H9 (cell line): Measurements from ENCODE around the gene CA11. TPM values are rescaled to one million over a fixed set of nuclear protein-coding genes. Genes with fewer than 3 reads are reported as not detected.
A peak's percentile ranks its signal among the peaks of the same experiment; 100 is the strongest.
"Not testable (repeated sequence)": the region's sequence is repeated elsewhere in the genome, so short reads cannot be mapped to it uniquely, and the experiment has no call there.

Experiments used
- DNase-seq: peaks from one replicate; pipeline ENCODE4 v3.0.0-alpha.2; 2017
- H2AFZ ChIP-seq: one replicate; pipeline ENCODE4 v1.6.1; 2013; ENCODE audit warnings: mild to moderate bottlenecking, low read length, control low read depth, moderate library complexity
- H2AK5ac ChIP-seq: 2 replicates; pipeline ENCODE4 v1.6.1; 2013; ENCODE audit warnings: low read length, control low read depth, mixed read lengths; ENCODE audit not compliant: insufficient read length
- H2BK120ac ChIP-seq: one replicate; pipeline ENCODE4 v1.6.1; 2013; ENCODE audit warnings: low read depth, mild to moderate bottlenecking, low read length, control low read depth, inconsistent platforms; ENCODE audit not compliant: poor library complexity, severe bottlenecking
- H2BK12ac ChIP-seq: 2 replicates; pipeline ENCODE4 v1.6.1; 2013; ENCODE audit warnings: low read length, control low read depth, mixed read lengths, low read depth; ENCODE audit not compliant: insufficient read length
- H2BK15ac ChIP-seq: 2 replicates; pipeline ENCODE4 v1.6.1; 2013; ENCODE audit warnings: low read depth, low read length, control low read depth
- H2BK20ac ChIP-seq: one replicate; pipeline ENCODE4 v1.6.1; 2013; ENCODE audit warnings: low read depth, mild to moderate bottlenecking, low read length, control low read depth, inconsistent platforms; ENCODE audit not compliant: poor library complexity, severe bottlenecking
- H2BK5ac ChIP-seq: 2 replicates; pipeline ENCODE4 v1.6.1; 2013; ENCODE audit warnings: low read length, control low read depth, mixed read lengths; ENCODE audit not compliant: insufficient read length
- H3K14ac ChIP-seq: 2 replicates; pipeline ENCODE4 v1.6.1; 2013; ENCODE audit warnings: low read length, control low read depth; ENCODE audit not compliant: insufficient read depth
- H3K18ac ChIP-seq: 2 replicates; pipeline ENCODE4 v1.6.1; 2013; ENCODE audit warnings: low read depth, mild to moderate bottlenecking, mixed read lengths, low read length, control low read depth; ENCODE audit not compliant: insufficient read length
- H3K23ac ChIP-seq: 2 replicates; pipeline ENCODE4 v1.6.1; 2013; ENCODE audit warnings: low read length, control low read depth, mixed read lengths, low read depth; ENCODE audit not compliant: insufficient read length
- H3K23me2 ChIP-seq: 2 replicates; pipeline ENCODE4 v1.6.1; 2013; ENCODE audit warnings: low read depth, mild to moderate bottlenecking, mixed read lengths, low read length, control low read depth; ENCODE audit not compliant: insufficient read length, poor library complexity, severe bottlenecking
- H3K27ac ChIP-seq: 2 replicates; pipeline ENCODE4 v1.5.1; 2013; ENCODE audit warnings: low read length, control low read depth, mixed read lengths, low read depth; ENCODE audit not compliant: insufficient read length
- H3K27me3 ChIP-seq: 2 replicates; pipeline ENCODE4 v1.6.1; 2013; ENCODE audit warnings: low read length, control low read depth, inconsistent platforms; ENCODE audit not compliant: insufficient read depth
- H3K4ac ChIP-seq: 2 replicates; pipeline ENCODE4 v1.6.1; 2013; ENCODE audit warnings: low read depth, mild to moderate bottlenecking, control low read depth, inconsistent platforms, low read length, moderate library complexity
- H3K4me1 ChIP-seq: 2 replicates; pipeline ENCODE4 v1.6.1; 2013; ENCODE audit warnings: low read length, control low read depth, inconsistent platforms; ENCODE audit not compliant: insufficient read depth
- H3K4me2 ChIP-seq: 2 replicates; pipeline ENCODE4 v1.6.1; 2013; ENCODE audit warnings: low read length, control low read depth, mixed read lengths; ENCODE audit not compliant: insufficient read length, insufficient read depth
- H3K56ac ChIP-seq: 2 replicates; pipeline ENCODE4 v1.6.1; 2013; ENCODE audit warnings: low read depth, mild to moderate bottlenecking, mixed read lengths, low read length, control low read depth; ENCODE audit not compliant: insufficient read length
- H3K79me1 ChIP-seq: 2 replicates; pipeline ENCODE4 v1.6.1; 2013; ENCODE audit warnings: low read depth, mild to moderate bottlenecking, moderate library complexity, low read length, control low read depth, inconsistent platforms; ENCODE audit not compliant: insufficient read depth, poor library complexity, severe bottlenecking
- H3K79me2 ChIP-seq: 2 replicates; pipeline ENCODE4 v1.6.1; 2013; ENCODE audit warnings: low read length, control low read depth, inconsistent platforms; ENCODE audit not compliant: insufficient read depth
- H3K9ac ChIP-seq: 2 replicates; pipeline ENCODE4 v1.6.1; 2013; ENCODE audit warnings: low read length, control low read depth, mixed read lengths; ENCODE audit not compliant: insufficient read length; ENCODE audit errors: extremely low read depth
- H3K9me3 ChIP-seq: one replicate; pipeline ENCODE4 v1.6.1; 2013; ENCODE audit warnings: low read depth, low read length, inconsistent platforms; ENCODE audit not compliant: control insufficient read depth
- H3T11ph ChIP-seq: one replicate; pipeline ENCODE4 v1.6.1; 2013; ENCODE audit warnings: mild to moderate bottlenecking, low read length, control low read depth, inconsistent platforms
- H4K20me1 ChIP-seq: one replicate; pipeline ENCODE4 v1.6.1; 2013; ENCODE audit not compliant: control insufficient read depth, insufficient read length, insufficient read depth
- H4K5ac ChIP-seq: 2 replicates; pipeline ENCODE4 v1.6.1; 2013; ENCODE audit warnings: low read depth, mild to moderate bottlenecking, mixed read lengths, low read length, control low read depth; ENCODE audit not compliant: insufficient read length
- H4K8ac ChIP-seq: replicated peaks from 2 replicates; pipeline ENCODE4 v1.6.1; 2013; ENCODE audit warnings: low read length, control low read depth, mixed read lengths, low read depth; ENCODE audit not compliant: insufficient read length
- H4K91ac ChIP-seq: 2 replicates; pipeline ENCODE4 v1.6.1; 2013; ENCODE audit warnings: low read depth, mild to moderate bottlenecking, moderate library complexity, mixed read lengths, low read length, control low read depth; ENCODE audit not compliant: insufficient read length
- H3K27ac Mint-ChIP-seq, 3 experiments: 2 replicates in 2 of 3; 3 replicates in 1 of 3; pipeline ENCODE4 v1.8.0; 2020 to 2021; ENCODE audit warnings: mixed read lengths in 3 of 3, mild to moderate bottlenecking in 1 of 3, moderate library complexity in 1 of 3
- H3K27me3 Mint-ChIP-seq: 2 replicates; pipeline ENCODE4 v1.8.0; 2021; ENCODE audit warnings: low read depth, mild to moderate bottlenecking, moderate library complexity, mixed read lengths
- H3K36me3 Mint-ChIP-seq, 3 experiments: 2 replicates in 2 of 3; 3 replicates in 1 of 3; pipeline ENCODE4 v1.8.0; 2020 to 2021; ENCODE audit warnings: low read depth in 3 of 3, mixed read lengths in 3 of 3; ENCODE audit not compliant: insufficient read depth in 1 of 3
- H3K4me1 Mint-ChIP-seq, 2 experiments: 2 replicates each; pipeline ENCODE4 v1.8.0; 2020; ENCODE audit warnings: mixed read lengths in 2 of 2
- H3K4me3 Mint-ChIP-seq, 2 experiments: 2 replicates in 1 of 2; 3 replicates in 1 of 2; pipeline ENCODE4 v1.8.0; 2020 to 2021; ENCODE audit warnings: mild to moderate bottlenecking in 2 of 2, mixed read lengths in 2 of 2, moderate library complexity in 1 of 2
- H3K9me3 Mint-ChIP-seq, 2 experiments: 2 replicates in 1 of 2; 3 replicates in 1 of 2; pipeline ENCODE4 v1.8.0; 2020; ENCODE audit warnings: mild to moderate bottlenecking in 2 of 2, mixed read lengths in 2 of 2, moderate library complexity in 1 of 2
- WGBS: extraction: QIAGEN DNeasy Blood & Tissue Kit; methylation state at CpG from one replicate; pipeline ENCODE4 v1.1.7; 2013; ENCODE audit warnings: missing lambda C conversion rate, low lambda C conversion rate, mixed read lengths; ENCODE audit not compliant: insufficient read length; ENCODE audit errors: extremely low coverage; 5-methylcytosine and 5-hydroxymethylcytosine counted together
- long read RNA-seq: library from polyadenylated mRNA; unstranded; transcript quantifications from one replicate; pipeline ENCODE4 v2.0.0, GENCODE V29; 2020
- total RNA-seq: library from RNA; stranded (reverse); gene quantifications from 2 replicates; pipeline ENCODE4 v1.2.1, GENCODE V29; 2021
- TF ChIP-seq, protein P1 (sequence below): fragments of 200-600 bp; sonication (generic); conservative IDR thresholded peaks from 3 replicates; pipeline ENCODE4 v1.8.0; 2021; ENCODE audit warnings: antibody characterized with exemption, mild to moderate bottlenecking

CA11 gene
- 102 and 107 TPM in 2 replicates for total RNA-seq
- long read RNA-seq, transcript CA11-201 (9 exons, 1,844 nt), result major isoform, 20 of 31 reads
- long read RNA-seq, partial matches to known transcripts, result 1 of 31 reads
- long read RNA-seq, other reads (novel, unspliced or antisense), result 8 of 31 reads

DNA sequence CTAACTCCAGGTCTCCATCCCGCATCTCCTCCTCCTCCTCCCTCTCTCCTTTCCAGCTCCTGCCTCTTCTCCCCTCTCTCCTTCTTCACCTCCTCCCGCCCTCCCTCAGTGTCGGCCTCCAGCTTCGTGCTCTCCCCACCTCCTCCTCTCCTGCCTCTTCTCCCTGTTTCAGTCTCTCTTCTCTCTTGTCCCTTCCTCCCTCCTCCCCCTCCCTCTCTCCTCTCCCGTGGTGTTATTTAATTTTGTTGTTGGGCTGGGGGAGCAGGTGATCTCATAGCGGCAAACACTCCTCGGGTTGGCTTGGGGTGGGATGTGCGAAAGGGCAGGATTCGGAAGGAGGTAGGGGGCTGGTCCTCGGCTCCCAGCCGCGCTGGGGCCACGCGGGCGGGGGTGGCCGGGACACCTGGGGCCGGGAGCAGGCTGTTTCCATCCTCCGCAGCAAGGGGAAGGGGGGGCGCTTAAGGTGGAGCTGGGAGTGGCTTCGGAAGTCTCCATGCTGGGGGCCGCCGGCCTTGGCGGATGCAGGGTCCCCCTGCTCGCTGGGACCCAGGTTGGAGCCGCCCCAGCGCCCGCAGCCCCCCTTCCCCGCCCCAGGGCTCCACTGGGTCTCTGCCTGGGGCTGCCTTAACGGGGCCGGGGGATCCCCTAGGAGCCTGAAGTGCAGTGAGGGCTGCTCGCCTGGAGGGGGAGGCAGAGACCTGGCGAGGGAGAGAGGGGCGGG, at the start of gene CA11:
Gene CA11 (minus strand): TSS at position 187 of the 721 bp plus-strand sequence. CDS start 555 bp downstream, outside the sequence.
- H3K4me3 Mint-ChIP-seq, result peak within 1 kb of the TSS; percentile 84 to 93
- peak; percentile 82 for DNase-seq
- H3K79me2 ChIP-seq, result no peaks in the 10 kb centered on the region
- no peak within 1 kb of the TSS for H4K5ac ChIP-seq
- H3K18ac ChIP-seq, result peak within 1 kb of the TSS; percentile 12
- no peak within 1 kb of the TSS for H3T11ph ChIP-seq
- H3K4ac ChIP-seq, result no peak within 1 kb of the TSS
- peaks cover 16% of the 10 kb centered on the region for H3K23me2 ChIP-seq
- no peak within 1 kb of the TSS for H4K8ac ChIP-seq
- no CpG with 5 or more reads among the region's 33 CpGs for WGBS
- no peak within 1 kb of the TSS for H3K27ac ChIP-seq
- H4K91ac ChIP-seq, result no peak within 1 kb of the TSS
- no peaks in the 10 kb centered on the region for H3K27me3 ChIP-seq
- H3K14ac ChIP-seq, result 0 out of 2 replicates have a peak within 1 kb of the TSS, but pooled peaks have one; percentile 16
- H2BK5ac ChIP-seq, result no peak within 1 kb of the TSS
- H3K4me1 ChIP-seq, result no peaks in the 10 kb centered on the region
- H3K56ac ChIP-seq, result no peak within 1 kb of the TSS
- H3K9ac ChIP-seq, result peak within 1 kb of the TSS; percentile 1
- peak within 1 kb of the TSS; percentile 88 to 98 (median 98) for H3K27ac Mint-ChIP-seq
- H2AK5ac ChIP-seq, result no peak within 1 kb of the TSS
- H2BK20ac ChIP-seq, result no peak within 1 kb of the TSS
- no peaks in the 10 kb centered on the region for H4K20me1 ChIP-seq
- no peaks in the 10 kb centered on the region for H3K79me1 ChIP-seq
- H3K27me3 Mint-ChIP-seq, result peaks cover 2% of the 10 kb centered on the region
- H3K23ac ChIP-seq, result no peak within 1 kb of the TSS
- peaks cover 0 to 3% of the 10 kb centered on the region in 2 experiments; a peak in 2 of 5 replicates for H3K9me3 Mint-ChIP-seq
- no peak within 1 kb of the TSS for H2AFZ ChIP-seq
- TF ChIP-seq, protein P1, sequence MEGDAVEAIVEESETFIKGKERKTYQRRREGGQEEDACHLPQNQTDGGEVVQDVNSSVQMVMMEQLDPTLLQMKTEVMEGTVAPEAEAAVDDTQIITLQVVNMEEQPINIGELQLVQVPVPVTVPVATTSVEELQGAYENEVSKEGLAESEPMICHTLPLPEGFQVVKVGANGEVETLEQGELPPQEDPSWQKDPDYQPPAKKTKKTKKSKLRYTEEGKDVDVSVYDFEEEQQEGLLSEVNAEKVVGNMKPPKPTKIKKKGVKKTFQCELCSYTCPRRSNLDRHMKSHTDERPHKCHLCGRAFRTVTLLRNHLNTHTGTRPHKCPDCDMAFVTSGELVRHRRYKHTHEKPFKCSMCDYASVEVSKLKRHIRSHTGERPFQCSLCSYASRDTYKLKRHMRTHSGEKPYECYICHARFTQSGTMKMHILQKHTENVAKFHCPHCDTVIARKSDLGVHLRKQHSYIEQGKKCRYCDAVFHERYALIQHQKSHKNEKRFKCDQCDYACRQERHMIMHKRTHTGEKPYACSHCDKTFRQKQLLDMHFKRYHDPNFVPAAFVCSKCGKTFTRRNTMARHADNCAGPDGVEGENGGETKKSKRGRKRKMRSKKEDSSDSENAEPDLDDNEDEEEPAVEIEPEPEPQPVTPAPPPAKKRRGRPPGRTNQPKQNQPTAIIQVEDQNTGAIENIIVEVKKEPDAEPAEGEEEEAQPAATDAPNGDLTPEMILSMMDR, result peak; percentile 92
- H3K4me1 Mint-ChIP-seq, result peaks cover 16 to 17% of the 10 kb centered on the region in 2 experiments
- H2BK15ac ChIP-seq, result no peak within 1 kb of the TSS
- peaks cover 5 to 22% (median 19%) of the 10 kb centered on the region in 3 experiments for H3K36me3 Mint-ChIP-seq
- H2BK120ac ChIP-seq, result no peak within 1 kb of the TSS
- no peak within 1 kb of the TSS for H2BK12ac ChIP-seq
- H3K9me3 ChIP-seq, result no peaks in the 10 kb centered on the region
- peak within 1 kb of the TSS; percentile 69 for H3K4me2 ChIP-seq

DNA sequence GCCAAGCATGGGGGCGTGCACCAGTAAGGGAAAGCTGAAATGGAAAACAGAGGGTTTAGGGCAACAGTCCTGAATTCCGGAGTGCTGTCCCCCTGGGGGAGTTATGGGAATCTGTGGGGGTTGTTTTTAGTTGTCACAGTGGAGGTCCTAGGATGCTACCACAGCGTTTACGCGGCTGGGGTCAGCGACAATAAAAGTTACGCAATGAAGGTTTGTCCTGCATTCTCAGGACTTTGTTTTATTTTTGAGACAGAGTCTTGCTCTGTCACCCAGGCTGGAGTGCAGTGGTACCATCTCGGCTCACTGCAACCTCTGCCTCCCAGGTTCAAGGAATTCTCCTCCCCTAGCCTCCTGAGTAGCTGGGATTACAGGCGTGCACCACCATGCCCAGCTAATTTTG, 47.6 kb upstream of the CA11 start:
- no CpG with 5 or more reads among the region's 9 CpGs for whole genome bisulfite sequencing
- not testable (repeated sequence) for H2AFZ ChIP-seq

More for the DNA sequence above, 47.6 kb upstream of the CA11 start:
- not testable (repeated sequence) for H3K4me1 ChIP-seq, H3K14ac ChIP-seq, H2AK5ac ChIP-seq, H3T11ph ChIP-seq, H3K27ac Mint-ChIP-seq, H3K18ac ChIP-seq, H2BK20ac ChIP-seq, H3K4me3 Mint-ChIP-seq, H2BK120ac ChIP-seq, H3K9me3 Mint-ChIP-seq, H3K36me3 Mint-ChIP-seq, H3K9me3 ChIP-seq, H4K91ac ChIP-seq, H4K5ac ChIP-seq, H2BK15ac ChIP-seq, DNase-seq, H4K8ac ChIP-seq, H3K4ac ChIP-seq, H3K79me2 ChIP-seq, H3K23ac ChIP-seq, H3K27ac ChIP-seq, H2BK5ac ChIP-seq, H3K9ac ChIP-seq, H3K27me3 ChIP-seq, H3K4me2 ChIP-seq, H3K56ac ChIP-seq, H4K20me1 ChIP-seq, H3K79me1 ChIP-seq, H2BK12ac ChIP-seq, H3K27me3 Mint-ChIP-seq
- peaks cover 9 to 13% of the 10 kb centered on the region in 2 experiments for H3K4me1 Mint-ChIP-seq
- H3K23me2 ChIP-seq, result peaks cover 14% of the 10 kb centered on the region
